PC-9 (cell line): Measurements from ENCODE around the gene IMPDH2.

Source experiments
- EZH2 ChIP-seq: fragments of 200-600 bp; sonication (generic); IDR thresholded peaks from 2 replicates; pipeline ENCODE4 v1.8.0; 2017; ENCODE audit warnings: antibody characterized with exemption, low read depth
- TF ChIP-seq, protein P1 (sequence below): fragments of 200-600 bp; sonication (generic); conservative IDR thresholded peaks from 2 replicates; pipeline ENCODE4 v1.6.1; 2017; ENCODE audit warnings: mixed run types, antibody characterized with exemption, mild to moderate bottlenecking, moderate library complexity

DNA sequence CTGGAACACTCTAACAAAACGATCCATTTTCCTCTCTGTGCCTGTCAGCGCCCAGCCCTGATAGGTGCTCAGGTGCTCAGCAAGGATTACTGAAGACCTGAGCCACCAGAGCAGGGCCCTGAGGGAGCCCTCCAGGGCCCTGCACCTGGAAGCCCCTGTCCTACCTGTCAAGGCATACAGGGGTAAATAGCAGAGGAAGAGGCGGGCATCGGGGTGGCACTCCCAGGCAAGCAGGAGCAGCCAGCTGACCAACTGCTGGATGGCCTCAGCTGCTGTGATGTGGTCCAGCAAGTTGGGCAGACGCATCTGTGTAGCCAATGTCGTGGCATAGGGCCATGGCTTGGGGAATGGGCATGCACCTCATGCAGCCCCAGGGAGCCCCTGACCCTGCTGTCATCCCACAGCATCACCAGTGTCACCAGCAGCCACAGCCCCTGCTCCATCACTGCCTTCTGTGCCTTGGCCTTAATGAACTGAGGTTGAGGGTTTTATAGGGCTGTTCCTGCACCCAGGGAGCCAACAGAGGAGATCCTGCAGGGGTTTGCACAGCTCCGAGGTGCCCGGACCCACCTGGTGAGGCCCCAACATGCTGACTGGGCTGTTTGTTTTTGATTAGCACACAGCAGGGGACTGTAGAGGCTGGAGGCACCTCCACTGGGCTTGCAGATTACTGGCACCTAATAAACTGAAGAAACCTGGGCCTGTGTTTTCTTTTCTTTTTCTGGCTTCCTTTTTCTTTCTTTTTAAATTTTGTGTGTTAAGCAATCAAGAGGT lies 29.9 kb downstream of the IMPDH2 start:
- TF ChIP-seq, protein P1, sequence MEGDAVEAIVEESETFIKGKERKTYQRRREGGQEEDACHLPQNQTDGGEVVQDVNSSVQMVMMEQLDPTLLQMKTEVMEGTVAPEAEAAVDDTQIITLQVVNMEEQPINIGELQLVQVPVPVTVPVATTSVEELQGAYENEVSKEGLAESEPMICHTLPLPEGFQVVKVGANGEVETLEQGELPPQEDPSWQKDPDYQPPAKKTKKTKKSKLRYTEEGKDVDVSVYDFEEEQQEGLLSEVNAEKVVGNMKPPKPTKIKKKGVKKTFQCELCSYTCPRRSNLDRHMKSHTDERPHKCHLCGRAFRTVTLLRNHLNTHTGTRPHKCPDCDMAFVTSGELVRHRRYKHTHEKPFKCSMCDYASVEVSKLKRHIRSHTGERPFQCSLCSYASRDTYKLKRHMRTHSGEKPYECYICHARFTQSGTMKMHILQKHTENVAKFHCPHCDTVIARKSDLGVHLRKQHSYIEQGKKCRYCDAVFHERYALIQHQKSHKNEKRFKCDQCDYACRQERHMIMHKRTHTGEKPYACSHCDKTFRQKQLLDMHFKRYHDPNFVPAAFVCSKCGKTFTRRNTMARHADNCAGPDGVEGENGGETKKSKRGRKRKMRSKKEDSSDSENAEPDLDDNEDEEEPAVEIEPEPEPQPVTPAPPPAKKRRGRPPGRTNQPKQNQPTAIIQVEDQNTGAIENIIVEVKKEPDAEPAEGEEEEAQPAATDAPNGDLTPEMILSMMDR: no peak
- TF ChIP-seq EZH2: no peak
